HL-60/S4 treated with retinoic acid at 250 ng/mL for 4 days and 3 days (cell line): Measurements from ENCODE around the gene SRCAP.

Source experiments
- in situ Hi-C: fragments of 300-500 bp; cut with MboI; formaldehyde crosslinking; loops from 2 replicates; pipeline ENCODE4 v1.7.0; 2022; ENCODE audit warnings: low sequenced_read_pairs

The SRCAP gene

GRCh38 chr16:30787613-30788378 lies 88.8 kb downstream of the SRCAP start:
- in situ Hi-C loops, result no loop called here
